Measurements from ENCODE around the gene PLA2G5. TPM values are rescaled to one million over a fixed set of nuclear protein-coding genes. Genes with fewer than 3 reads are reported as not detected.

PLA2G5 gene
- total and polyA plus RNA-seq, 2 of the 4 experiments (the other 2 are of a cell fraction), result not detected

GRCh38 chr1:20120796-20121195, 50.8 kb downstream of the PLA2G5 start:
- H3K23ac ChIP-seq (ENCODE audit: low read depth, low read length), result no peak overlapping the region
- no peak overlapping the region for H3K4me3 ChIP-seq (ENCODE audit: insufficient read depth, low read depth, low read length)
- ChIA-PET POLR2A (ENCODE audit: unreplicated experiment) (no interaction called here), CTCF (no interaction called here)
- H3K9ac ChIP-seq (ENCODE audit: low read depth, low read length), result no peak overlapping the region
- H3K4ac ChIP-seq (ENCODE audit: low read depth, low read length), result no peak overlapping the region
- intact Hi-C loops (cut with micrococcal nuclease) (no loop called here), in situ Hi-C loops (cut with MboI; ENCODE audit: low sequenced_read_pairs) (no loop called here), dilution Hi-C loops (cut with HindIII; ENCODE audit: low sequenced_read_pairs, unreplicated experiment) (no loop called here)
- no peak overlapping the region for H2BK120ac ChIP-seq (ENCODE audit: low read depth, low read length)
- H3K36me3 ChIP-seq (ENCODE audit: control insufficient read depth, insufficient read depth, low read length), result no peaks in the 10 kb centered on the region
- no peak overlapping the region for H2BK5ac ChIP-seq (ENCODE audit: low read depth, low read length, poor library complexity, severe bottlenecking)
- no peak overlapping the region for H2AK5ac ChIP-seq (ENCODE audit: low read depth, low read length)
- no peak overlapping the region for H2AK9ac ChIP-seq (replicated peaks; ENCODE audit: low read depth, low read length, poor library complexity)
- no TSS peak for BruUV-seq (replicated peaks)
- no peak overlapping the region for H2BK20ac ChIP-seq (ENCODE audit: low read depth, low read length)
- DNase-seq (no peak), ATAC-seq (ENCODE audit: low read depth) (no peak)
- TF ChIP-seq RCOR1 (IDR thresholded peaks at IDR 0.05; ENCODE audit: insufficient replicate concordance, low read length) (no peak), CTCF (conservative IDR thresholded peaks at IDR 0.05; ENCODE audit: low read depth, low read length) (no peak), CHD1 (IDR thresholded peaks at IDR 0.05; ENCODE audit: low read depth, low read length) (no peak)
- H4K8ac ChIP-seq (ENCODE audit: low read depth in 2 of 2, low read length in 2 of 2), result no peak overlapping the region
- no peak overlapping the region for H3K14ac ChIP-seq (replicated peaks; ENCODE audit: low read depth, low read length)
- H3K9me1 ChIP-seq (ENCODE audit: insufficient read depth, low read length), result no peaks in the 10 kb centered on the region
- no peaks in the 10 kb centered on the region for H4K20me1 ChIP-seq (ENCODE audit: insufficient read depth, low read length)
- no peak overlapping the region for H4K91ac ChIP-seq (ENCODE audit: insufficient read depth, low read depth, low read length)
- H3K27ac ChIP-seq (ENCODE audit: insufficient read depth, low read length), result no peak overlapping the region
- H3K9me3 ChIP-seq (ENCODE audit: control insufficient read depth, insufficient read depth, low read length), result no peaks in the 10 kb centered on the region
- H3K79me1 ChIP-seq (ENCODE audit: low read depth in 1 of 2, low read length in 2 of 2), result no peaks in the 10 kb centered on the region
- no peaks in the 10 kb centered on the region for H3K4me1 ChIP-seq (ENCODE audit: control insufficient read depth, insufficient read depth, low read length)
- H2AFZ ChIP-seq (replicated peaks; ENCODE audit: low read length, poor library complexity), result no peak overlapping the region
- H2BK15ac ChIP-seq (ENCODE audit: low read depth, low read length), result no peak overlapping the region
- no peak overlapping the region for H3K4me2 ChIP-seq (ENCODE audit: low read depth, low read length)
- no peak overlapping the region for H4K5ac ChIP-seq (ENCODE audit: low read depth, low read length)
- 90% methylated on average over 2 of the region's 4 CpGs; no CpG with 5 or more reads in 1 of the 2 experiments for whole genome bisulfite sequencing, 2 experiments (ENCODE audit: extremely low coverage in 2 of 2, insufficient read length in 1 of 2)
- peaks cover 25% of the 10 kb centered on the region for H3K27me3 ChIP-seq (ENCODE audit: control insufficient read depth, insufficient read depth, low read length)
- H3K18ac ChIP-seq (ENCODE audit: low read depth, low read length), result no peak overlapping the region
- H3K56ac ChIP-seq (ENCODE audit: extremely low read depth, insufficient read depth, low read length), result no peak overlapping the region

Data from IMR-90 (cell line).